Panc1 (cell line): ENCODE data around the gene TNNT3. TPM values are rescaled to one million over a fixed set of nuclear protein-coding genes. Genes with fewer than 3 reads are reported as not detected.
A peak's percentile ranks its signal among the peaks of the same experiment; 100 is the strongest.

ENCODE experiments used
- ATAC-seq: fragments of 200-7000 bp; cut with Tn5 transposase; 2 replicates; pipeline ENCODE4 v1.9.1; 2020; ENCODE audit warnings: mild to moderate bottlenecking, moderate library complexity
- BruUV-seq: library from RNA; stranded (reverse); fragments of 400-500 nt; replicated peaks from 2 replicates; lab custom pipeline; 2021; lab: Mats Ljungman, UMichigan
- CTCF ChIA-PET: fragments of 300-600 bp; sonication (Branson Sonifier 250); formaldehyde crosslinking; loops from one replicate; lab custom pipeline; 2022; ENCODE audit warnings: antibody characterized with exemption; lab: Charles Lee
- POLR2A ChIA-PET: fragments of 300-600 bp; sonication (Branson Sonifier 250); formaldehyde crosslinking; loops from one replicate; lab custom pipeline; 2022; ENCODE audit warnings: antibody characterized with exemption; lab: Charles Lee
- DNase-seq: peaks from one replicate; pipeline ENCODE4 v3.0.0-alpha.2; 2010; ENCODE audit warnings: low read depth, low spot score
- H3K27ac ChIP-seq: 2 replicates; pipeline ENCODE4 v1.5.1; 2011; ENCODE audit warnings: mild to moderate bottlenecking, low read length, inconsistent platforms
- H3K27me3 ChIP-seq: fragments of 200-500 bp; sonication (Bioruptor generic); 2 replicates; pipeline ENCODE4 v1.6.0; 2014; ENCODE audit warnings: low read length, inconsistent platforms; ENCODE audit not compliant: control insufficient read depth, insufficient read depth
- H3K36me3 ChIP-seq: fragments of 200-500 bp; sonication (Bioruptor generic); 2 replicates; pipeline ENCODE4 v1.5.1; 2014; ENCODE audit warnings: inconsistent platforms, mild to moderate bottlenecking, low read length, moderate library complexity; ENCODE audit not compliant: control insufficient read depth, insufficient read depth
- H3K4me1 ChIP-seq: 2 replicates; pipeline ENCODE4 v1.5.1; 2011; ENCODE audit warnings: inconsistent platforms, mild to moderate bottlenecking, low read length, moderate library complexity; ENCODE audit not compliant: control insufficient read depth, insufficient read depth
- H3K4me3 ChIP-seq, 2 experiments: 2 replicates each; pipeline ENCODE4 v1.5.1; 2011 to 2012; ENCODE audit warnings: low read depth in 2 of 2, low read length in 2 of 2, mild to moderate bottlenecking in 2 of 2, inconsistent platforms in 1 of 2, moderate library complexity in 1 of 2
- H3K9me3 ChIP-seq: fragments of 200-500 bp; sonication (Bioruptor generic); 2 replicates; pipeline ENCODE4 v1.5.1; 2014; ENCODE audit warnings: low read depth, mild to moderate bottlenecking, inconsistent platforms, low read length, moderate library complexity; ENCODE audit not compliant: control insufficient read depth, insufficient read depth
- POLR2AphosphoS5 ChIP-seq: IDR thresholded peaks from 2 replicates; pipeline ENCODE4 v1.6.1; 2012; ENCODE audit warnings: mild to moderate bottlenecking, low read depth, low read length, moderate library complexity
- SIN3A ChIP-seq: IDR thresholded peaks from 2 replicates; pipeline ENCODE4 v1.6.1; 2012; ENCODE audit warnings: low read depth, mild to moderate bottlenecking, low read length, moderate library complexity, borderline replicate concordance; ENCODE audit not compliant: insufficient read depth
- TCF7L2 ChIP-seq: IDR thresholded peaks from 2 replicates; pipeline ENCODE4 v1.6.1; 2011; ENCODE audit warnings: mild to moderate bottlenecking, low read depth, low read length, inconsistent platforms
- in situ Hi-C: cut with HindIII; loops from 2 replicates; pipeline ENCODE4 v1.10.0; 2016; ENCODE audit warnings: low sequenced_read_pairs, low pct_unique_long_range_greater_than_20kb
- intact Hi-C: fragments of 100-400 bp; cut with micrococcal nuclease; formaldehyde crosslinking; loops from one replicate; pipeline ENCODE4 v1.10.0; 2022; ENCODE audit not compliant: unreplicated experiment
- total RNA-seq: library from RNA; stranded (reverse); gene quantifications from one replicate; pipeline ENCODE4 v1.2.1, GENCODE V29; 2021; ENCODE audit not compliant: unreplicated experiment
- TF ChIP-seq, protein P1 (sequence below): fragments of 450-650 bp; IDR thresholded peaks from 2 replicates; pipeline ENCODE4 v1.5.1; 2017; ENCODE audit warnings: mild to moderate bottlenecking
- TF ChIP-seq, protein P2 (sequence below), 2 experiments: IDR thresholded peaks; 2 replicates each; pipeline ENCODE4 v1.6.1; 2011 to 2012; ENCODE audit warnings: low read depth in 2 of 2, control low read depth in 1 of 2, low read length in 1 of 2, mild to moderate bottlenecking in 1 of 2, moderate library complexity in 1 of 2; ENCODE audit not compliant: insufficient read depth in 1 of 2

Gene TNNT3
- total RNA-seq, 1 experiment from 2014 or later = 0.41 TPM

DNA sequence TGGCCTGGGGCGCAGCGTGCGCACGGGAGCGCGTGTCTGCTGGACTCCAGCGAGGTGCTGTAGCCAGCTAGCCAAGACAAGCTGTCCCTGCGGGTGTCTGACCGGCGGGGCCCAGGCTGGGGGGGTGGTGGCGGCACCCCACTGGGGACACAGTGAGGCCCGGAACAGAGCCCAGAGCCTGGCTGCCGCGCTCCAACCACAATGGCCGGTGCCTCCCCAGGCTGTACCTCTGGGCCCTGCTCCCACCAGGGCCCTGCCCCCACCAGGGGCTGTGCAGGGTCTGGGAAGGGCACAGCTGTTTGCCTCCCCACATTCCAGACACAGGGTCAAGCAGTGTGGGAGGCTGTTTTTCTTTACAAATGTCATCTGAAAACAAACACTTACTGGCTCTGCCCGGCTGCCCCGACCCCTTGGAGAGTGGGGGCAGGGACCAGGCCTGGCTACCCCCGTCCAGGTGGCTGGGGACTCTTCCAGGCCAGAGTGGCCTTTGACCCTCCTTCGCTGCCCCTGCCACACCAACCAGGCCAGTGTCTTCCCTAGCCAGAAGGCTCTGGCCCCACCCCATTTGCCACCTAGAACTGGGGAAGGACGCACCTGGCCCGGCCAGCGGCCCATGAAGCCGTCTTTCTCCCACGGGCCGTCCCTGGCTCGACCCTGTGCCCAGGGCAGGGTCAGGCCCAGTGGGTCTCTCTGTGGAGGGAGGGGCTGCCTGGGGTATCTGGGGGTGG lies 63.5 kb downstream of the TNNT3 start:
- Histone ChIP-seq H3K4me1 (no peaks in the 10 kb centered on the region), H3K27ac (no peak overlapping the region), H3K36me3 (no peaks in the 10 kb centered on the region), H3K27me3 (no peaks in the 10 kb centered on the region), H3K4me3 (no peak overlapping the region), H3K9me3 (no peaks in the 10 kb centered on the region)
- DNase-seq (no peak), ATAC-seq (peak; percentile 17)
- BruUV-seq = no TSS peak
- in situ Hi-C loops = no loop called here
- TF ChIP-seq SIN3A (no peak), POLR2AphosphoS5 (no peak)
- TF ChIP-seq, protein P1, sequence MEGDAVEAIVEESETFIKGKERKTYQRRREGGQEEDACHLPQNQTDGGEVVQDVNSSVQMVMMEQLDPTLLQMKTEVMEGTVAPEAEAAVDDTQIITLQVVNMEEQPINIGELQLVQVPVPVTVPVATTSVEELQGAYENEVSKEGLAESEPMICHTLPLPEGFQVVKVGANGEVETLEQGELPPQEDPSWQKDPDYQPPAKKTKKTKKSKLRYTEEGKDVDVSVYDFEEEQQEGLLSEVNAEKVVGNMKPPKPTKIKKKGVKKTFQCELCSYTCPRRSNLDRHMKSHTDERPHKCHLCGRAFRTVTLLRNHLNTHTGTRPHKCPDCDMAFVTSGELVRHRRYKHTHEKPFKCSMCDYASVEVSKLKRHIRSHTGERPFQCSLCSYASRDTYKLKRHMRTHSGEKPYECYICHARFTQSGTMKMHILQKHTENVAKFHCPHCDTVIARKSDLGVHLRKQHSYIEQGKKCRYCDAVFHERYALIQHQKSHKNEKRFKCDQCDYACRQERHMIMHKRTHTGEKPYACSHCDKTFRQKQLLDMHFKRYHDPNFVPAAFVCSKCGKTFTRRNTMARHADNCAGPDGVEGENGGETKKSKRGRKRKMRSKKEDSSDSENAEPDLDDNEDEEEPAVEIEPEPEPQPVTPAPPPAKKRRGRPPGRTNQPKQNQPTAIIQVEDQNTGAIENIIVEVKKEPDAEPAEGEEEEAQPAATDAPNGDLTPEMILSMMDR = no peak
- TF ChIP-seq, protein P2, sequence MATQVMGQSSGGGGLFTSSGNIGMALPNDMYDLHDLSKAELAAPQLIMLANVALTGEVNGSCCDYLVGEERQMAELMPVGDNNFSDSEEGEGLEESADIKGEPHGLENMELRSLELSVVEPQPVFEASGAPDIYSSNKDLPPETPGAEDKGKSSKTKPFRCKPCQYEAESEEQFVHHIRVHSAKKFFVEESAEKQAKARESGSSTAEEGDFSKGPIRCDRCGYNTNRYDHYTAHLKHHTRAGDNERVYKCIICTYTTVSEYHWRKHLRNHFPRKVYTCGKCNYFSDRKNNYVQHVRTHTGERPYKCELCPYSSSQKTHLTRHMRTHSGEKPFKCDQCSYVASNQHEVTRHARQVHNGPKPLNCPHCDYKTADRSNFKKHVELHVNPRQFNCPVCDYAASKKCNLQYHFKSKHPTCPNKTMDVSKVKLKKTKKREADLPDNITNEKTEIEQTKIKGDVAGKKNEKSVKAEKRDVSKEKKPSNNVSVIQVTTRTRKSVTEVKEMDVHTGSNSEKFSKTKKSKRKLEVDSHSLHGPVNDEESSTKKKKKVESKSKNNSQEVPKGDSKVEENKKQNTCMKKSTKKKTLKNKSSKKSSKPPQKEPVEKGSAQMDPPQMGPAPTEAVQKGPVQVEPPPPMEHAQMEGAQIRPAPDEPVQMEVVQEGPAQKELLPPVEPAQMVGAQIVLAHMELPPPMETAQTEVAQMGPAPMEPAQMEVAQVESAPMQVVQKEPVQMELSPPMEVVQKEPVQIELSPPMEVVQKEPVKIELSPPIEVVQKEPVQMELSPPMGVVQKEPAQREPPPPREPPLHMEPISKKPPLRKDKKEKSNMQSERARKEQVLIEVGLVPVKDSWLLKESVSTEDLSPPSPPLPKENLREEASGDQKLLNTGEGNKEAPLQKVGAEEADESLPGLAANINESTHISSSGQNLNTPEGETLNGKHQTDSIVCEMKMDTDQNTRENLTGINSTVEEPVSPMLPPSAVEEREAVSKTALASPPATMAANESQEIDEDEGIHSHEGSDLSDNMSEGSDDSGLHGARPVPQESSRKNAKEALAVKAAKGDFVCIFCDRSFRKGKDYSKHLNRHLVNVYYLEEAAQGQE (IDR thresholded peaks at IDR 0.05; ENCODE audit: insufficient read depth in 1 of 2, low read depth in 2 of 2, low read length in 1 of 2) = no peak
- ChIA-PET CTCF (interaction anchor here (0.6 to 1.1 kb wide), 2 partner anchors 162 to 559 kb away, joined by 3 read pairs; no protein-coding TSS in a partner anchor), POLR2A (no interaction called here)
- intact Hi-C loops = no loop called here

DNA sequence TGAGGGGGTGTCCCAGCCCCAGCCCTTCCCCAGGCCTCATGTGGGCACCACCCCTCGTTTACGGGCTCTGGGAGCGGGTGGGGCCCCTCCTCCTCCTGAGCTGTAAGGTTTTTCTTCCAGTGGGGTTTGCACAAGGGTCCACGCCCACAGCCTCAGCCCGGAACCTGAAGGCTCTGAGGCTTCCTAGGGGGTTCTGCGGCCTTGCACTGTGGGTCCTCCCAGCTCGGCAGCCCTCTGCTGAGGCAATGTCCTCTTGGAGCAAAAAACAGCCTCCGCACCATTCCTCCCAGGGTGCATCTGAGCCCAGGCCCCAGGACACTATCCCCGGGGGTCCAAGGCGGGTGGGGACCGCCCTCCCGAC lies 64.1 kb downstream of the TNNT3 start:
- ATAC-seq = no peak
- Histone ChIP-seq H3K4me3 (no peak overlapping the region), H3K4me1 (no peaks in the 10 kb centered on the region), H3K27me3 (no peaks in the 10 kb centered on the region), H3K9me3 (no peaks in the 10 kb centered on the region), H3K27ac (no peak overlapping the region), H3K36me3 (no peaks in the 10 kb centered on the region)
- ChIA-PET CTCF (interaction anchor here (1.0 kb wide), 1 partner anchor 102 kb away, joined by 3 read pairs; no protein-coding TSS in a partner anchor), POLR2A (no interaction called here)
- TF ChIP-seq, protein P1 = no peak
- TF ChIP-seq TCF7L2 (no peak), SIN3A (no peak), POLR2AphosphoS5 (no peak)
- TF ChIP-seq, protein P2 (IDR thresholded peaks at IDR 0.05; ENCODE audit: insufficient read depth in 1 of 2, low read depth in 2 of 2, low read length in 1 of 2) = no peak
- BruUV-seq = no TSS peak
- in situ Hi-C loops (no loop called here), intact Hi-C loops (no loop called here)
- no peak for DNase-seq
